BJ (cell line): ENCODE measurements around the gene B9D2. TPM values are rescaled to one million over a fixed set of nuclear protein-coding genes. Genes with fewer than 3 reads are reported as not detected.

ENCODE experiments used
- CTCF ChIA-PET: fragments of 350-600 bp; formaldehyde crosslinking; extraction: SDS; loops from one replicate; lab custom pipeline; 2021; ENCODE audit warnings: antibody characterized with exemption, inconsistent platforms; lab: Yijun Ruan, JAX
- POLR2A ChIA-PET: fragments of 300-600 bp; sonication (Branson Sonifier 250); formaldehyde crosslinking; extraction: SDS; loops from one replicate; lab custom pipeline; 2021; ENCODE audit warnings: antibody characterized with exemption; lab: Charles Lee
- DNase-seq: peaks from one replicate; pipeline ENCODE4 v3.0.0-alpha.2; 2011; ENCODE audit warnings: low read depth
- H3K27me3 ChIP-seq: 2 replicates; pipeline ENCODE4 v1.6.0; 2011; ENCODE audit warnings: low read length; ENCODE audit not compliant: control insufficient read depth, insufficient read depth
- H3K36me3 ChIP-seq: 2 replicates; pipeline ENCODE4 v1.5.1; 2011; ENCODE audit warnings: low read length; ENCODE audit not compliant: control insufficient read depth, insufficient read depth
- H3K4me3 ChIP-seq: 2 replicates; pipeline ENCODE4 v1.5.1; 2011; ENCODE audit warnings: low read depth, mild to moderate bottlenecking, control low read depth, low read length
- CTCF ChIP-seq: IDR thresholded peaks from 2 replicates; pipeline ENCODE4 v1.5.1; 2011; ENCODE audit warnings: low read depth, mild to moderate bottlenecking, control low read depth, inconsistent platforms, low read length, moderate library complexity; ENCODE audit not compliant: insufficient read depth
- polyA plus RNA-seq: library from polyadenylated mRNA; depleted of rRNA; stranded (reverse); fragments of >200 nt; gene quantifications from 2 replicates; pipeline ENCODE4 v1.2.3, GENCODE V29; 2011

Gene B9D2
- polyA plus RNA-seq, 1 experiment, result 10.9 TPM

DNA sequence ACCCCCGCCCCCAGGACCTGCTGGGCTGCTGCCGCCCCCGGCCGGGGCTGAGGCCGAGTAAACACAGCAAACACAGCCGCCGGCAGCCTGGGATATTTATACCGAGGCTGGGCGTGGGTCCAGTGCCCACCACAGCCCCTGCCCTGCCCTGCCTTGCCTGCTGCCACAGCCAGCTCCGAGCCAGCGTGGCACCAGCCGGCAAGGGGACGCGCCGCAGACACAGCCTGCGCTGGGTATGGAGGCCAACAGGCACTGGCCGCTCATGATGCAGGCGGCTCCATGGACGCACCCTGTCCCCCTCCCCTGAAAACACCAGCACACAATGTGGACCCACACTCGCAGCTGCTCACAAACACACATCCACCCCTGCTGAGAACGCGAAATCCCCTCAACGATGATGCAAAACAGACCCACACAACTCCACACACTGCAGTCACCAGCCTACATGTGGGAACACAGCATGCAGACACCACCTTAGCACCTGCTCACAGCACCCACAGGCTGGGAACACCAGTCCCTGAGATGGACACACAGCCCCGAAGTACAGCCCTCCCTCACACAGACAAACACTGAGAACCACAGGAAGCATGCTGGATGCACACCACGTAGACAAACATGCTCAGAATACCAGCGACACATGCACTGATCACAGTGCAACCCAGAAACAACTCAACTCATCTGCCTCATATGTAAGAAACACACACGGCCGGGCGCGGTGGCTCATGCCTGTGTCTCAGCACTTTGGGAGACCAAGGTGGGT lies 37.8 kb downstream of the B9D2 start:
- no peak for TF ChIP-seq CTCF
- Histone ChIP-seq H3K4me3 (no peak overlapping the region), H3K27me3 (no peaks in the 10 kb centered on the region), H3K36me3 (peaks cover 22% of the 10 kb centered on the region)
- peak; percentile 38 for DNase-seq
- ChIA-PET CTCF (interaction anchor here (1.7 to 5.2 kb wide), 3 partner anchors 17 to 28 kb away, joined by 3 to 69 read pairs (median 17); partner anchors contain the start of gene TGFB1), POLR2A (interaction anchor here (0.6 kb wide), 1 partner anchor 24 kb away, joined by 3 read pairs; no protein-coding TSS in a partner anchor)

DNA sequence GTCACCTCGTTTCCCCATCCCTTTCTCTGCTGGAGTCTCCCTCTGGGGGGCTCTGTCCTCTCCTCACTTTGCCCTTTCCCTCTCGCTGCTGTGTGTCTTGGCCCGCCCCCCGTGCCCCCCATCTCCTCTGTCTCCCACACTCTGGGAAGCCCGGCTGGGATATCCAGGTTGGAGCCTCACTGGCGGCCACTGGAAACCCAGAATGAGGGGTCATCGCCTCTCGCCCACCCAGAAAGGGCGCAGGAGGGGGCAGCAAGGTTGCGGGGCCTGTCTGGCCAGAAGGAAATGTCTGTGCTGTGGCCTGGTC lies 38.4 kb downstream of the B9D2 start:
- no peak overlapping the region for H3K4me3 ChIP-seq
- H3K27me3 ChIP-seq, result no peaks in the 10 kb centered on the region
- CTCF ChIA-PET, result interaction anchor here (1.7 to 5.2 kb wide), 2 partner anchors 17 to 28 kb away, joined by 3 to 69 read pairs; partner anchors contain the start of gene TGFB1
- H3K36me3 ChIP-seq, result peaks cover 22% of the 10 kb centered on the region
- DNase-seq, result no peak
- POLR2A ChIA-PET, result interaction anchor here (0.6 kb wide), 1 partner anchor 24 kb away, joined by 3 read pairs; no protein-coding TSS in a partner anchor
- no peak for TF ChIP-seq CTCF

DNA sequence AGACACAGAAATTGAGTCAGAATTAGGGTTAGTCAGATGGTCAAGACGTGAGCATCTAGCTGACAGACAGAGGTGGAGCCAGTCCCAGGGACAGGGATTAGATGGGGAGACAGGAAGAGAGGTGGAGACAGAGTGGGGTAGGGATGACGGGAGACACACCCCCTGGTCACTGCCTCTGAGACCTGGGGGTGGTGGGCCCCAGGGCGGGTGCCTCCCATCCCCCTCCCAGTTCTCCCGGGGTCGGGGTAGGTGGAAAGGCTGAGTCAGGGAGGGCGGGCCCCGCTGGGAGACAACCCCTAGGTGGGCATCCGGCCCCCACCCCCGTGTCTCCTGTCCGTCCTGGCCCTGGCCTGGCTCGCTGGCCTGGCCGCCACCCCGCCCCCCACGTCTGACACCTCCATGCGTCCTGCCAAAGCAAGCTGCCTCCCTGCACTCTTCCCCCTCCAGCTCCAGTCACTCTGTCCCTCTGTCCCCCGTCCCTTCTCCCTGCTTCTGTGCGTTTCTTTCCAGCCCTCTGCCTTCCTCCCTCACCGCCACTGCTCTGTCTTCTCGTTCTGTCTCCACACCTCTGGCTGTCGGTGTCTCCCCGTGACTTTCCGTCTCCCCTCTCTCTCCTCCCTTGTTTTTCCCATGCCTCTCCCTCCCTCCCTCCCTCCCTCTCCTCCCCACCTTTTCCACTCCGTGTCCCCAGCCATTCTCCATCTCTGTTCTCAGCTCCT lies 38.9 kb downstream of the B9D2 start:
- Histone ChIP-seq H3K36me3 (peaks cover 24% of the 10 kb centered on the region), H3K27me3 (no peaks in the 10 kb centered on the region), H3K4me3 (no peak overlapping the region)
- POLR2A ChIA-PET, result interaction anchor here (0.6 kb wide), 2 partner anchors 25 to 26 kb away, joined by 3 to 4 read pairs; no protein-coding TSS in a partner anchor
- TF ChIP-seq CTCF, result no peak
- no peak for DNase-seq
- CTCF ChIA-PET, result interaction anchor here (1.7 to 5.2 kb wide), 2 partner anchors 16 to 29 kb away, joined by 3 to 69 read pairs; partner anchors contain the start of gene TGFB1

DNA sequence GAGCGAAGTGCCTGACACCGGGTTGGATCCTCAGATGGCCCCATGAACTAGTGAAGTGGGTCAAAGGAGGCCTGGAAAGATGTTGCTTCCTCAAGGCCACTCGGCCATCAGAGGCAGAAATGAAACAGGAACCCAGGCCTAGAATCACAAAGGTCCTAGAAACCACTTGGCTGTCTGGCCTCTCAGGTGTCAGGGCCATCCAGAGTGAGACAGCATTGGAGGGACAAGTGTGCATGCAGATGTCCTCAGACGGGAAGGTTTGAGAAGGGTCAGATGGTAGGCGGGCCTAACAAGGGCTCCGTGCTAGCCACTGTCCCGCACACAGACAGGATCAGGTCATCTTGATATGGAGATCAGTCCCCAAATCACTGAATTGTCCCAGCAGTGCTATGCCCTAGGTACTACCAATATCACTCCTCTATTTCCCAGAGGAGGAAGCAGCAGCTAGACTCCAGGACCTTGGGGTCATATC lies 39.7 kb downstream of the B9D2 start:
- ChIA-PET CTCF (interaction anchor here (0.9 to 5.2 kb wide), 3 partner anchors 16 to 29 kb away, joined by 3 to 69 read pairs (median 31); partner anchors contain the start of gene TGFB1), POLR2A (interaction anchor here (0.7 kb wide), 1 partner anchor 102 kb away, joined by 4 read pairs; no protein-coding TSS in a partner anchor)
- no peak overlapping the region for H3K4me3 ChIP-seq
- TF ChIP-seq CTCF, result no peak
- peaks cover 29% of the 10 kb centered on the region for H3K36me3 ChIP-seq
- no peak for DNase-seq
- H3K27me3 ChIP-seq, result no peaks in the 10 kb centered on the region
